Thyroid gland (tissue), 4 donors: Measurements from ENCODE around the gene KIF25. TPM values are rescaled to one million over a fixed set of nuclear protein-coding genes. Genes with fewer than 3 reads are reported as not detected.
"Not testable (repeated sequence)": the region's sequence is repeated elsewhere in the genome, so short reads cannot be mapped to it uniquely, and the experiment has no call there.

Source experiments
- DNase-seq, 2 donors: peaks; one replicate each; pipeline ENCODE4 v3.0.0-alpha.2; 2019
- H3K27ac ChIP-seq, 3 donors: fragments of 200-600 bp; sonication (generic); 1 replicate in 2 of 3; 2 replicates in 1 of 3; pipeline ENCODE4 v1.5.1; 2016 to 2019; ENCODE audit warnings: mild to moderate bottlenecking in 1 of 3, moderate library complexity in 1 of 3
- H3K27me3 ChIP-seq: fragments of 200-600 bp; sonication (generic); one replicate; pipeline ENCODE4 v1.5.1; 2019
- H3K36me3 ChIP-seq, 2 donors: fragments of 200-600 bp; sonication (generic); one replicate each; pipeline ENCODE4 v1.5.1; 2016 to 2019
- H3K4me1 ChIP-seq, 2 donors: fragments of 200-600 bp; sonication (generic); one replicate each; pipeline ENCODE4 v1.5.1; 2017 to 2019
- H3K4me3 ChIP-seq, 3 donors: fragments of 200-600 bp; sonication (generic); replicated peaks in 1 of 3; 1 replicate in 2 of 3; 2 replicates in 1 of 3; pipeline ENCODE4 v1.5.1; 2016; ENCODE audit warnings: mild to moderate bottlenecking in 1 of 3
- H3K9me3 ChIP-seq: fragments of 200-600 bp; sonication (generic); one replicate; pipeline ENCODE4 v1.5.1; 2017
- POLR2A ChIP-seq, 2 donors: fragments of 450-650 bp; IDR thresholded peaks; one replicate each; pipeline ENCODE4 v1.6.1; 2017; ENCODE audit warnings: antibody characterized with exemption in 2 of 2, mild to moderate bottlenecking in 2 of 2, moderate library complexity in 1 of 2
- WGBS, 2 donors: methylation state at CpG; one replicate each; pipeline ENCODE4 v1.1.5; 2017; 5-methylcytosine and 5-hydroxymethylcytosine counted together
- intact Hi-C: fragments of 100-400 bp; cut with DNase I; formaldehyde crosslinking; loops from one replicate; pipeline ENCODE4 v1.15.1; 2023
- total RNA-seq, 4 donors: library from RNA; depleted of rRNA; stranded (reverse); fragments of >200 nt; gene quantifications; one replicate each; pipeline ENCODE4 v1.2.3, GENCODE V29; 2016
- TF ChIP-seq, protein P1 (sequence below), 6 experiments: fragments of 200-600 bp in 3 of 6; fragments of 450-650 bp in 3 of 6; sonication (generic) in 3 of 6; IDR thresholded peaks; one replicate each; pipeline ENCODE4 v1.5.1; 2016 to 2019; ENCODE audit warnings: antibody characterized with exemption in 6 of 6, mild to moderate bottlenecking in 2 of 6, inconsistent platforms in 1 of 6, moderate library complexity in 1 of 6

Gene KIF25
- total RNA-seq, 4 donors from 2014 or later, result not detected

DNA sequence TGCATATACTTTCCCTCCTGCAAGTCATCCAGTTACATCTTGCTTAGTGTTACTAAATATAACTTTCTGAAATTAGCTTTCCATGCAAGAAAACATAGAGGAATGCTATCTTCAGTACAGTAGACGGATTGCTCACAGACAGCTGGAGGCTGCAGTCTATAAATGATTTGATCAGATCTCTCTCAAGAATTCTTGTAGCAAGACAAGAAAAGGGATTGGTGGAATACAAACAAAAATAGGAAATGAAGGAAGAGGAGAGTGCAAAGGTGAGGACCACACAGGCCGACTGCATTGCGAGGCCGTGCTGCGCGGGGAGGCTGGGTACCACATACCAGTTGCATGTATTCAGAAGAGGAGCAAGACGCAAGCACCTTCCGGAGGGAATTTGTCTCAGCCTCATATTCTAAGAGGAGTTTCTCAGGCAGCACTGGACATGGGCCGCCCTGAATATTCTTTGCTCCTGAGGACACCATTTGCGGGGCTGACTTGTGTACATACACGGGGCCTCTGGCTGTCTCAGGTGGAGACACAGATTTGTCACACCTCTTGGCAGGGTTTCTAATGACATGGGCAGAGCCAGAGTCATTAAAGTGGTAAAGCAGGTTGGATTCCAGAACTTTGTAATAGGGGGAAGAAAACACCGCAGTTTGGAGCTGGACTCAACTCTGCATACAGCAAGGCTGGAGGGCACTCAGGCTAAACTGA, 22.7 kb upstream of the KIF25 start:
- Histone ChIP-seq H3K4me1 (no peaks in the 10 kb centered on the region), H3K27ac (no peak overlapping the region), H3K4me3 (no peak overlapping the region), H3K36me3 (peaks cover 8 to 15% of the 10 kb centered on the region in 2 donors), H3K9me3 (no peaks in the 10 kb centered on the region), H3K27me3 (no peaks in the 10 kb centered on the region)
- DNase-seq, result no peak
- intact Hi-C loops, result no loop called here
- 69 to 71% methylated on average over 12 of the region's 12 CpGs for WGBS, 2 donors
- TF ChIP-seq, protein P1, sequence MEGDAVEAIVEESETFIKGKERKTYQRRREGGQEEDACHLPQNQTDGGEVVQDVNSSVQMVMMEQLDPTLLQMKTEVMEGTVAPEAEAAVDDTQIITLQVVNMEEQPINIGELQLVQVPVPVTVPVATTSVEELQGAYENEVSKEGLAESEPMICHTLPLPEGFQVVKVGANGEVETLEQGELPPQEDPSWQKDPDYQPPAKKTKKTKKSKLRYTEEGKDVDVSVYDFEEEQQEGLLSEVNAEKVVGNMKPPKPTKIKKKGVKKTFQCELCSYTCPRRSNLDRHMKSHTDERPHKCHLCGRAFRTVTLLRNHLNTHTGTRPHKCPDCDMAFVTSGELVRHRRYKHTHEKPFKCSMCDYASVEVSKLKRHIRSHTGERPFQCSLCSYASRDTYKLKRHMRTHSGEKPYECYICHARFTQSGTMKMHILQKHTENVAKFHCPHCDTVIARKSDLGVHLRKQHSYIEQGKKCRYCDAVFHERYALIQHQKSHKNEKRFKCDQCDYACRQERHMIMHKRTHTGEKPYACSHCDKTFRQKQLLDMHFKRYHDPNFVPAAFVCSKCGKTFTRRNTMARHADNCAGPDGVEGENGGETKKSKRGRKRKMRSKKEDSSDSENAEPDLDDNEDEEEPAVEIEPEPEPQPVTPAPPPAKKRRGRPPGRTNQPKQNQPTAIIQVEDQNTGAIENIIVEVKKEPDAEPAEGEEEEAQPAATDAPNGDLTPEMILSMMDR (IDR thresholded peaks at IDR 0.05), result no peak
- TF ChIP-seq POLR2A (IDR thresholded peaks at IDR 0.05), result no peak

DNA sequence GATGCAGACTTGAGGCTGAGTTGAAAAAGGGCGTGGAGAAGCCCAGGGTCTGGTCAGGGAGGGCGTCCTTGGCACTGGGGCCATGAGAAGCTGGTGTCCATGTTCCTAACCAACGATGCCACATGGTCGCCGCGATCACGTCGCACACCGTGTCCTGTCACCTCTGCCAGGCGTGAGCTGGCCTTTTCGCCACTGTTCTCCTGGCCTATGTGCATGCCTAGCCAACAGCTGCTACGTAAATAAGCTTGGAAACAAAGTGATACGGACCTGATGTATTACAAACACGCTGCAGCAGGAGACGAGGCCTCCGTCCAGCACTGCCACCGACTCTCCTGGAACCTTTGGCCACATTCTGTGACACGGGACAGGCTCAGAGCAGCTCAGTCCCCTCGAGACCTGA, 22.0 kb upstream of the KIF25 start:
- no peak overlapping the region for H3K4me3 ChIP-seq
- no peak overlapping the region for H3K27ac ChIP-seq
- peaks cover under 1 to 9% of the 10 kb centered on the region in 2 donors for H3K36me3 ChIP-seq
- H3K4me1 ChIP-seq, result no peaks in the 10 kb centered on the region
- no peak for DNase-seq
- TF ChIP-seq, protein P1 (IDR thresholded peaks at IDR 0.05), result no peak
- TF ChIP-seq POLR2A (IDR thresholded peaks at IDR 0.05), result no peak
- intact Hi-C loops, result no loop called here
- no peaks in the 10 kb centered on the region for H3K9me3 ChIP-seq
- no peaks in the 10 kb centered on the region for H3K27me3 ChIP-seq
- 87 to 93% methylated on average over 18 to 19 of the region's 19 CpGs for WGBS, 2 donors

DNA sequence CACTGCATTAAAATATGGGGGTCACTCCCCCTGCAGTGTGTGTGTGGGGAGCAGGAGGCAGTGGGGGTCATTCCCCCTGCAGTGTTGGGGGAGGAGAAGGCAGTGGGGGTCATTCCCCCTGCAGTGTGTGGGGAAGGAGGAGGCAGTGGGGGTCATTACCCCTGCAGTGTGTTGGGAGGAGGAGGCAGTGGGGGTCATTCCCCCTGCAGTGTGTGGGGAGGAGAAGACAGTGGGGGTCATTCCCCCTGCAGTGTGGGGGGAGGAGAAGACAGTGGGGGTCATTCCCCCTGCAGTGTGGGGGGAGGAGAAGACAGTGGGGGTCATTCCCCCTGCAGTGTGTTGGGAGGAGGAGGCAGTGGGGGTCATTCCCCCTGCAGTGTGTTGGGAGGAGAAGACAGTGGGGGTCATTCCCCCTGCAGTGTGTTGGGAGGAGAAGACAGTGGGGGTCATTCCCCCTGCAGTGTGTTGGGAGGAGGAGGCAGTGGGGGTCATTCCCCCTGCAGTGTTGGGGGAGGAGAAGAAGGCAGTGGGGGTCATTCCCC, 21.3 kb upstream of the KIF25 start:
- H3K9me3 ChIP-seq, H3K36me3 ChIP-seq, H3K4me1 ChIP-seq, H3K27me3 ChIP-seq, H3K4me3 ChIP-seq, H3K27ac ChIP-seq, intact Hi-C loops, DNase-seq: not testable (repeated sequence)

DNA sequence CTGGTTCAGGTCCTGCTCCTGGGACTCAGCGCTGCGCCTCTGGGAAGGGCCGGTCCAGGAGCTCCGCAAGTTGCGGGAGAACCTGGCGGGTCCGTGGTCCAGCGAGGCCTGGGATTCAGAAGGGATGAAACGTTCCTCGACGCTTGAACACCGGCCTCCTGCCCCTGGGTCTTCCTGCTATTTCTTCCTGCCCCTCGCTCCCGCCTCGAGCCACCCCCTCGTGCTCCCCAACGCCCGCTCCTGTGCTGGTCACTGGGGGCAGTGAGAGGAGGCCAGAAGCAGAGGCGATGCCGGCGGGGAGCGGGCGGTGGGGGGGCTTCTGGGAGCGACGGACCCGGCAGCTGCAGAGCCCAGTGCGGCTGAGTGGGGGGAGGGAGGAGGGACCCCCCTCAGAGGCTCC, 20.8 kb upstream of the KIF25 start:
- Histone ChIP-seq H3K36me3 (no peaks in the 10 kb centered on the region), H3K4me1 (no peaks in the 10 kb centered on the region), H3K4me3 (no peak overlapping the region), H3K27ac (no peak overlapping the region), H3K27me3 (no peaks in the 10 kb centered on the region), H3K9me3 (no peaks in the 10 kb centered on the region)
- intact Hi-C loops, result no loop called here
- whole genome bisulfite sequencing, 2 donors, result 88 to 98% methylated on average over 25 to 27 of the region's 27 CpGs
- no peak for DNase-seq
- TF ChIP-seq, protein P1 (IDR thresholded peaks at IDR 0.05), result no peak
- no peak for TF ChIP-seq POLR2A (IDR thresholded peaks at IDR 0.05)

DNA sequence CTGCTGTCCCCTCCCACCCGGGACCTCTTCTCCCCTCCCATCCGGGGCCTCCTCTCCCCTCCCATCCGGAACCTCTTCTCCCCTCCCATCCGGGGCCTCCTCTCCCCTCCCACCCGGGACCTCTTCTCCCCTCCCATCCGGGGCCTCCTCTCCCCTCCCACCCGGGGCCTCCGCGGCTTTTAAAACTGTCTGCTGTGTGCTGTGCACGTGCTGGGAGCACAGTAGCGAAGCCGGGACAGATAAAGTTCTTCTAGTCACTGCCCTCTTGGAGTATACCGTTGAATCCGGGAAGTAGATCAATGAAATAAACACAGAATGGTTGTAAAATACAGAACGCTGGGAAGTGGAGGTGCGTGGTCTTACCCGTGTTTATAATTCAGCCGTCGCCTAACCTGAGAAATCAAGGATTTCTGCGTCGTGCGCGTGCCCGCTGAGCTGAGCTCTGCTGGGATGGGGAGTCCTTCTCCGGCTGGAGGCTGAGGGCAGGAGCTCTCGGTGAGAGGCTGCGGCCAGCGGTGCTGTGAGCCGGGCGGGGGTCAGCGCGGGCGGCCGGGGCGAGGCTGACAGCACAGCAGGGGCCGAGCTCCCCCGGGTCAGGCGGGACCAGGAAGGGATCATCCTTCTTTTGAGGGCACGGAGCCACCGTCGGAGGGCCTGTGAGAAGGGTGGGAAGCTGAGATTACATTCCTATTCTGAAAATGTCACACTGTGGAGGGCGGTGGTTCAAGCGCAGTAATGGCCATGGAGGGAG, 19.6 kb upstream of the KIF25 start:
- TF ChIP-seq, protein P1 (IDR thresholded peaks at IDR 0.05), result no peak
- no peak for TF ChIP-seq POLR2A (IDR thresholded peaks at IDR 0.05)
- Histone ChIP-seq H3K27me3 (no peaks in the 10 kb centered on the region), H3K36me3 (no peaks in the 10 kb centered on the region), H3K4me1 (no peaks in the 10 kb centered on the region), H3K9me3 (no peaks in the 10 kb centered on the region), H3K4me3 (no peak overlapping the region), H3K27ac (no peak overlapping the region)
- WGBS, 2 donors, result 92 to 93% methylated on average over 38 to 43 of the region's 43 CpGs
- intact Hi-C loops, result no loop called here
- no peak for DNase-seq
